Hematopoietic multipotent progenitor cell (in vitro differentiated cells): ENCODE measurements around the gene FAM180B. TPM values are rescaled to one million over a fixed set of nuclear protein-coding genes. Genes with fewer than 3 reads are reported as not detected.
"Not testable (repeated sequence)": the region's sequence is repeated elsewhere in the genome, so short reads cannot be mapped to it uniquely, and the experiment has no call there.

ENCODE experiments used
- DNase-seq, 3 donors: peaks; one replicate each; pipeline ENCODE4 v3.0.0-alpha.2; 2011 to 2015; ENCODE audit warnings: low read depth in 2 of 3, low spot score in 2 of 3
- total RNA-seq: library from RNA; depleted of rRNA; stranded (reverse); fragments of >200 nt; gene quantifications from one replicate; pipeline ENCODE4 v1.2.3, GENCODE V29; 2012

Gene FAM180B
- 0.27 TPM for total RNA-seq

GRCh38 chr11:47586098-47586855 is at the start of gene FAM180B:
TSS of gene FAM180B (plus strand) at chr11:47586678. CDS start at chr11:47586769, 91 bp downstream.
- no peak for DNase-seq

GRCh38 chr11:47536915-47537314 is 49.6 kb upstream of the FAM180B start:
- no peak for DNase-seq

- no peak for DNase-seq
Measured at GRCh38 chr11:47538741-47539565, 47.5 kb upstream of the FAM180B start.

- no peak for DNase-seq
Measured at GRCh38 chr11:47539681-47540039, 46.8 kb upstream of the FAM180B start.

GRCh38 chr11:47541070-47541469 is 45.4 kb upstream of the FAM180B start:
- no peak for DNase-seq

- DNase-seq: no peak
Measured at GRCh38 chr11:47545298-47545697, 41.2 kb upstream of the FAM180B start.

GRCh38 chr11:47546274-47546673 is 40.2 kb upstream of the FAM180B start:
- not testable (repeated sequence) for DNase-seq

- DNase-seq: no peak
Measured at GRCh38 chr11:47550288-47551047, 36.0 kb upstream of the FAM180B start.

- DNase-seq: peak in 1 of 3 donors; percentile 40
Measured at GRCh38 chr11:47551086-47551485, 35.4 kb upstream of the FAM180B start.

- DNase-seq: peak in 1 of 3 donors; percentile 40
Measured at GRCh38 chr11:47552056-47552565, 34.4 kb upstream of the FAM180B start.

GRCh38 chr11:47552566-47553405 is 33.7 kb upstream of the FAM180B start, which contains the start of gene CELF1:
TSS of gene CELF1 (minus strand) at chr11:47553132. CDS start at chr11:47499523, 53,609 bp downstream.
- peak; percentile 83 to 95 (median 91) for DNase-seq

GRCh38 chr11:47553406-47553743 is 33.1 kb upstream of the FAM180B start:
- DNase-seq: no peak

- DNase-seq: not testable (repeated sequence)
Measured at GRCh38 chr11:47557004-47557403, 29.5 kb upstream of the FAM180B start.

GRCh38 chr11:47558695-47559094 is 27.8 kb upstream of the FAM180B start:
- DNase-seq: no peak

- DNase-seq: no peak
Measured at GRCh38 chr11:47560426-47560825, 26.1 kb upstream of the FAM180B start.

GRCh38 chr11:47562393-47562792 is 24.1 kb upstream of the FAM180B start:
- not testable (repeated sequence) for DNase-seq

GRCh38 chr11:47564366-47564765 is 22.1 kb upstream of the FAM180B start:
- DNase-seq: not testable (repeated sequence)

- DNase-seq: no peak
Measured at GRCh38 chr11:47564933-47565339, 21.5 kb upstream of the FAM180B start.

- DNase-seq: peak in 2 of 3 donors; percentile 68 to 76
Measured at GRCh38 chr11:47565340-47566148, 20.9 kb upstream of the FAM180B start, which contains the start of gene PTPMT1. TSS of gene PTPMT1 (plus strand) at chr11:47565599. CDS start at chr11:47565623, 24 bp downstream.
